ENCODE measurements around the gene FBXL19.

FBXL19 gene

GRCh38 chr16:30903596-30903995 lies 19.8 kb upstream of the FBXL19 start (continued):
- TF ChIP-seq ZNF664 (tag by site-specific recombination; IDR thresholded peaks at IDR 0.05), result no peak
- no peak for TF ChIP-seq ZFHX2 (tag by site-specific recombination; conservative IDR thresholded peaks at IDR 0.05)
- no peak for TF ChIP-seq IKZF3 (tag by site-specific recombination; IDR thresholded peaks at IDR 0.05)
- TF ChIP-seq ZNF274 (IDR thresholded peaks at IDR 0.05; ENCODE audit: low read length), result no peak
- no peak for TF ChIP-seq ZNF274 (tag by site-specific recombination; IDR thresholded peaks at IDR 0.05; ENCODE audit: borderline replicate concordance)
- TF ChIP-seq SP2 (tag by site-specific recombination; IDR thresholded peaks at IDR 0.05), result peak; percentile 74
- no peak for TF ChIP-seq ZNF791 (tag by site-specific recombination; IDR thresholded peaks at IDR 0.05)
- TF ChIP-seq ZNF549 (tag by site-specific recombination; IDR thresholded peaks at IDR 0.05), result no peak
- no peak for TF ChIP-seq ZNF18 (tag by site-specific recombination; IDR thresholded peaks at IDR 0.05)
- TF ChIP-seq, protein P1, sequence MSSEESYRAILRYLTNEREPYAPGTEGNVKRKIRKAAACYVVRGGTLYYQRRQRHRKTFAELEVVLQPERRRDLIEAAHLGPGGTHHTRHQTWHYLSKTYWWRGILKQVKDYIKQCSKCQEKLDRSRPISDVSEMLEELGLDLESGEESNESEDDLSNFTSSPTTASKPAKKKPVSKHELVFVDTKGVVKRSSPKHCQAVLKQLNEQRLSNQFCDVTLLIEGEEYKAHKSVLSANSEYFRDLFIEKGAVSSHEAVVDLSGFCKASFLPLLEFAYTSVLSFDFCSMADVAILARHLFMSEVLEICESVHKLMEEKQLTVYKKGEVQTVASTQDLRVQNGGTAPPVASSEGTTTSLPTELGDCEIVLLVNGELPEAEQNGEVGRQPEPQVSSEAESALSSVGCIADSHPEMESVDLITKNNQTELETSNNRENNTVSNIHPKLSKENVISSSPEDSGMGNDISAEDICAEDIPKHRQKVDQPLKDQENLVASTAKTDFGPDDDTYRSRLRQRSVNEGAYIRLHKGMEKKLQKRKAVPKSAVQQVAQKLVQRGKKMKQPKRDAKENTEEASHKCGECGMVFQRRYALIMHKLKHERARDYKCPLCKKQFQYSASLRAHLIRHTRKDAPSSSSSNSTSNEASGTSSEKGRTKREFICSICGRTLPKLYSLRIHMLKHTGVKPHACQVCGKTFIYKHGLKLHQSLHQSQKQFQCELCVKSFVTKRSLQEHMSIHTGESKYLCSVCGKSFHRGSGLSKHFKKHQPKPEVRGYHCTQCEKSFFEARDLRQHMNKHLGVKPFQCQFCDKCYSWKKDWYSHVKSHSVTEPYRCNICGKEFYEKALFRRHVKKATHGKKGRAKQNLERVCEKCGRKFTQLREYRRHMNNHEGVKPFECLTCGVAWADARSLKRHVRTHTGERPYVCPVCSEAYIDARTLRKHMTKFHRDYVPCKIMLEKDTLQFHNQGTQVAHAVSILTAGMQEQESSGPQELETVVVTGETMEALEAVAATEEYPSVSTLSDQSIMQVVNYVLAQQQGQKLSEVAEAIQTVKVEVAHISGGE (tag by site-specific recombination; conservative IDR thresholded peaks at IDR 0.05; ENCODE audit: low read depth), result peak; percentile 60
- no peak for TF ChIP-seq ZNF776 (tag by site-specific recombination; IDR thresholded peaks at IDR 0.05; ENCODE audit: borderline replicate concordance)
- TF ChIP-seq ZXDB (tag by site-specific recombination; IDR thresholded peaks at IDR 0.05), result 0 out of 2 replicates have a peak, but pooled peaks have one; percentile 44
- TF ChIP-seq ZNF518A (tag by site-specific recombination; conservative IDR thresholded peaks at IDR 0.05; ENCODE audit: low read depth), result peak; percentile 74

- Histone ChIP-seq H3K4me1 (ENCODE audit: control insufficient read depth, insufficient read depth, low read length) (no peaks in the 10 kb centered on the region), H3K9me3 (ENCODE audit: control insufficient read depth, insufficient read depth, low read depth, low read length) (no peaks in the 10 kb centered on the region), H3K4me3 (ENCODE audit: low read depth, low read length) (no peak overlapping the region), H3K27ac (ENCODE audit: extremely low read depth, low read depth, low read length) (no peak overlapping the region), H3K36me3 (ENCODE audit: control insufficient read depth in 2 of 2, insufficient read depth in 1 of 2, low read length in 2 of 2) (no peaks in the 10 kb centered on the region)
- ChIA-PET CTCF (interaction anchor here (1.2 kb wide), 1 partner anchor 60 kb away, joined by 6 read pairs; no protein-coding TSS in a partner anchor), POLR2A (interaction anchor here (0.5 to 0.6 kb wide), 2 partner anchors 57 to 162 kb away, joined by 4 read pairs; no protein-coding TSS in a partner anchor)
- TF ChIP-seq ZNF518A (tag by site-specific recombination; conservative IDR thresholded peaks at IDR 0.05; ENCODE audit: low read depth), result peak; percentile 8; the same call in 1 of the 2 replicates
- TF ChIP-seq ZNF560 (tag by site-specific recombination; IDR thresholded peaks at IDR 0.05; ENCODE audit: borderline replicate concordance), result no peak
Measured at GRCh38 chr16:30904114-30904780, 19.1 kb upstream of the FBXL19 start.
